GM03348 (cell line): ENCODE data around the gene TOLLIP.
"Not testable (repeated sequence)": the region's sequence is repeated elsewhere in the genome, so short reads cannot be mapped to it uniquely, and the experiment has no call there.

Source experiments
- DNase-seq: peaks from one replicate; pipeline ENCODE4 v3.0.0; 2012; ENCODE audit warnings: low spot score

Gene TOLLIP

DNA sequence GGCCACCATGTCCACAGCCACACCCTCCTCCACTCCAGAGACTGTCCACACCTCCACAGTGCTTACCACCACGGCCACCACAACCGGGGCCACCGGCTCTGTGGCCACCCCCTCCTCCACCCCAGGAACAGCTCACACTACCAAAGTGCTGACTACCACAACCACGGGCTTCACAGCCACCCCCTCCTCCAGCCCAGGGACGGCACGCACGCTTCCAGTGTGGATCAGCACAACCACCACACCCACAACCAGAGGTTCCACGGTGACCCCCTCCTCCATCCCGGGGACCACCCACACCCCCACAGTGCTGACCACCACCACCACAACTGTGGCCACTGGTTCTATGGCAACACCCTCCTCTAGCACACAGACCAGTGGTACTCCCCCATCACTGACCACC is 64.9 kb downstream of the TOLLIP start:
- not testable (repeated sequence) for DNase-seq

- DNase-seq, result not testable (repeated sequence)
These were observed 65.9 kb downstream of the TOLLIP start for GRCh38 chr11:1243521-1243920.

DNA sequence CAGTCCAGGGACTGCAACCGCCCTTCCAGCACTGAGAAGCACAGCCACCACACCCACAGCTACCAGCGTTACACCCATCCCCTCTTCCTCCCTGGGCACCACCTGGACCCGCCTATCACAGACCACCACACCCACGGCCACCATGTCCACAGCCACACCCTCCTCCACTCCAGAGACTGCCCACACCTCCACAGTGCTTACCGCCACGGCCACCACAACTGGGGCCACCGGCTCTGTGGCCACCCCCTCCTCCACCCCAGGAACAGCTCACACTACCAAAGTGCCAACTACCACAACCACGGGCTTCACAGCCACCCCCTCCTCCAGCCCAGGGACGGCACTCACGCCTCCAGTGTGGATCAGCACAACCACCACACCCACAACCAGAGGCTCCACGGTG is 66.7 kb downstream of the TOLLIP start:
- not testable (repeated sequence) for DNase-seq

DNA sequence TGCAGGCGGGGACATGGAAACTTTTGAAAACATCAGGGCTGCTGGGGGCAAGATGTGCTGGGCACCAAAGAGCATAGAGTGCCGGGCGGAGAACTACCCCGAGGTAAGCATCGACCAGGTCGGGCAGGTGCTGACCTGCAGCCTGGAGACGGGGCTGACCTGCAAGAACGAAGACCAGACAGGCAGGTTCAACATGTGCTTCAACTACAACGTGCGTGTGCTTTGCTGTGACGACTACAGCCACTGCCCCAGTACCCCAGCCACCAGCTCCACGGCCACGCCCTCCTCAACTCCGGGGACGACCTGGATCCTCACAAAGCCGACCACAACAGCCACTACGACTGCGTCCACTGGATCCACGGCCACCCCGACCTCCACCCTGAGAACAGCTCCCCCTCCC is 67.1 kb downstream of the TOLLIP start:
- no peak for DNase-seq

GRCh38 chr11:1241706-1242105 is 67.7 kb downstream of the TOLLIP start:
- DNase-seq, result no peak

DNA sequence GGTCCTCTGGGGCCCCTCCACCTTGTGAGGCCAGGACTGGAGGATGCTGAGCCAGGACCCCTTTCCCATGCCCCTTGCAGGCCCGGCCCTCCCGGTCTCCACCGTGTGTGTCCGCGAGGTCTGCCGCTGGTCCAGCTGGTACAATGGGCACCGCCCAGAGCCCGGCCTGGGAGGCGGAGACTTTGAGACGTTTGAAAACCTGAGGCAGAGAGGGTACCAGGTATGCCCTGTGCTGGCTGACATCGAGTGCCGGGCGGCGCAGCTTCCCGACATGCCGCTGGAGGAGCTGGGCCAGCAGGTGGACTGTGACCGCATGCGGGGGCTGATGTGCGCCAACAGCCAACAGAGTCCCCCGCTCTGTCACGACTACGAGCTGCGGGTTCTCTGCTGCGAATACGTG is 68.7 kb downstream of the TOLLIP start:
- no peak for DNase-seq

DNA sequence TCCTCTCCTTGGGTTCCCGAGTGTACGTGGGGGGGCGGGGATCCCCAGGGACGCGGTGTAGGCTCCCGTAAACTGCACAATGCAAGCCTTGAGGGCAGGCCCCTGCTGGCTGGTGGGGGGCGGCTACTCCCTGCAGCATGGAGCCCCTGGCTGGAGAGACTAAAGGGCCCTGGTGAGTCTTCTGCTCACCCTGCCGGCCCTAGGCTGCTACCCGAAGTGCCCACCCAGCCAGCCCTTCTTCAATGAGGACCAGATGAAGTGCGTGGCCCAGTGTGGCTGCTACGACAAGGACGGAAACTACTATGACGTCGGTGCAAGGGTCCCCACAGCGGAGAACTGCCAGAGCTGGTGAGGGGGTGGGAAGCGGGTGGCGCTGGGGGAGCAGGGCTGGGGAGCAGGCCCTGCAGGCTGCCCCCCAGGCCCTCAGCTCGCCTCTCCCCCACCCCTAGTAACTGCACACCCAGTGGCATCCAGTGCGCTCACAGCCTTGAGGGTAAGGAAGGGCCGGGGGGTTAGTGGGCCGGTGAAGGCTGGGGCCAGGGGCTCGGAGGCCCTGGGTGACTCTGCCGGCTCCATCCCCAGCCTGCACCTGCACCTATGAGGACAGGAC is 69.7 kb downstream of the TOLLIP start:
- DNase-seq, result no peak

DNA sequence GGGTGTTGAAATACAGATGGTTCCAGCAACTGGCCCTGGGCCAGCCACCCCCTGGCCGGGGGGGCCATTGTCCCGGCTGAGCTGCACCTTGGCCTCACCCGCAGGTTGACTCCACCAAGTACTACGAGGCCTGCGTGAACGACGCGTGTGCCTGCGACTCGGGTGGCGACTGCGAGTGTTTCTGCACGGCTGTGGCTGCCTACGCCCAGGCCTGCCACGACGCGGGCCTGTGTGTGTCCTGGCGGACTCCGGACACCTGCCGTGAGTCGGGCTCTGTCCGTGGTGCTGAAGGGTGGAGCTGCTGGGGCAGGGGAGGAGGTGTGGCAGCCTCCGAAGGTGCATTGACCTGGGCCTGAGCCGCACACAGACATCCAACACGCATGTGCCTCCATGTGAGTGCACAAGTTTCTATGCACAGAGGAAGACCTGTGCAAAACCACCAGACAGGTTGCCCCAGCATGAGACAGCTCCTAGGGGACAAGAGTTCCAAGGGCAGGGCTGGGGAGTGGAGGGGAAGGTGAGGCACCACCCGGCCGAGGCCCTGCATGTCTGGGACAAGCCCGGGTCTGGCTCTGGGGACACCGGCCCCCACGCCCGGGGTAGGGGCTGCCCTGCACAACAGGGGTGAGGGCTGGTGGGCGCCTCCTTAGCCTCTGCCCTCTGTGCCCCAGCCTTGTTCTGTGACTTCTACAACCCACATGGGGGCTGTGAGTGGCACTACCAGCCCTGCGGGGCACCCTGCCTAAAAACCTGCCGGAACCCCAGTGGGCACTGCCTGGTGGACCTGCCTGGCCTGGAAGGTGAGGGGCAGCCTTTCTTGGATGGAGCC is 70.5 kb downstream of the TOLLIP start:
- no peak for DNase-seq

GRCh38 chr11:1237851-1238250 is 71.6 kb downstream of the TOLLIP start:
- DNase-seq, result no peak

- DNase-seq, result no peak
These were observed 72.3 kb downstream of the TOLLIP start for GRCh38 chr11:1237128-1237580.

GRCh38 chr11:1236316-1237127 is 72.9 kb downstream of the TOLLIP start:
- no peak for DNase-seq

DNA sequence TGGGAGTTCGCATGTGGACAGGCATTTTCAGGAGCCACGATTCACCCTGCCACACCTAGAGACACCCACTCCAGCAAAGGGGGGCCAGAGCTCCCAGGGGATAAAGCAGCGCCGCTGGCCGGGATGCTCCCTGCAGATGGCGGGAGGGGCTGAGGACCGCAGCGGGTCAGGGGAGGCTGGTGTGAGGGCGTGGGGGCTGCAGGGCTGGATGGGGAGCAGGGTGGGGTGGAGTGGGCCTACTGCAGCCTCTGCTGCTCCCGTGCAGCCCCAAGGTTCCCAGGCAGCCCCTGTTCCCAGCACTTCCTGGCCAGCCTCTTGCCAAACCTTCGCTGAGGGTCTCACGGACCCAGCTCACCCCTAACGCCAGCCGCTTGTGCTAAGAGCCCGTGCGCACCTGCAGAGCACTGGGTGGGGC is 73.5 kb downstream of the TOLLIP start:
- DNase-seq, result no peak

DNA sequence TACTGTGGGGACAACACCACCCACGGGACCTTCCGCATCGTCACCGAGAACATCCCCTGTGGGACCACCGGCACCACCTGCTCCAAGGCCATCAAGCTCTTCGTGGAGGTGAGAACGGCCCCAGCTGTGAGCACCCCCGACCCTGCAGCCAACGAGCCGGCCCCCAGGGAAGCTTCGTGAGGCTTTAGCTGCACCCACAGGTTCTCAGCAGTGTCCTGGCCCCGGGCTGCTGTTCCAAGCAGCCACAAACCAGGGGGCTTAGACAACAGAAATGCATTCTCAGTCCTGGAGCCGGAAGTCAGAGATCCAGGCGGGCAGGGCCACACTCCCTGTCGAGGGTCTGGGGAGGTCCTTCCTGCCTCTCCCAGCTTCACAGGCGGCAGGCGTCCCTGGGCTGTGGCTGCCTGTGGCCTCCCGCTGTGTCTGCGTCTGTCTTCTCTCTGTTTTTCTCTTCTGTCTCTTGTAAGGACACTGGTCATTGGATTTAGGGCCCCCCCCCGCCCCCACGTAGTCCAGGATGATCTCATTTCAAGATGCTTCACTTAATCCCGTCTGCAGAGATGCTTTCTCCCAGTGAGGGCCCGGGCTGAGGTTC is 74.0 kb downstream of the TOLLIP start:
- no peak for DNase-seq

GRCh38 chr11:1234771-1235305 is 74.6 kb downstream of the TOLLIP start:
- no peak for DNase-seq

- no peak for DNase-seq
These were observed 75.2 kb downstream of the TOLLIP start for GRCh38 chr11:1234054-1234720.

- DNase-seq, result no peak
These were observed 75.9 kb downstream of the TOLLIP start for GRCh38 chr11:1233351-1234053.

- DNase-seq, result no peak
These were observed 76.5 kb downstream of the TOLLIP start for GRCh38 chr11:1232883-1233321.

DNA sequence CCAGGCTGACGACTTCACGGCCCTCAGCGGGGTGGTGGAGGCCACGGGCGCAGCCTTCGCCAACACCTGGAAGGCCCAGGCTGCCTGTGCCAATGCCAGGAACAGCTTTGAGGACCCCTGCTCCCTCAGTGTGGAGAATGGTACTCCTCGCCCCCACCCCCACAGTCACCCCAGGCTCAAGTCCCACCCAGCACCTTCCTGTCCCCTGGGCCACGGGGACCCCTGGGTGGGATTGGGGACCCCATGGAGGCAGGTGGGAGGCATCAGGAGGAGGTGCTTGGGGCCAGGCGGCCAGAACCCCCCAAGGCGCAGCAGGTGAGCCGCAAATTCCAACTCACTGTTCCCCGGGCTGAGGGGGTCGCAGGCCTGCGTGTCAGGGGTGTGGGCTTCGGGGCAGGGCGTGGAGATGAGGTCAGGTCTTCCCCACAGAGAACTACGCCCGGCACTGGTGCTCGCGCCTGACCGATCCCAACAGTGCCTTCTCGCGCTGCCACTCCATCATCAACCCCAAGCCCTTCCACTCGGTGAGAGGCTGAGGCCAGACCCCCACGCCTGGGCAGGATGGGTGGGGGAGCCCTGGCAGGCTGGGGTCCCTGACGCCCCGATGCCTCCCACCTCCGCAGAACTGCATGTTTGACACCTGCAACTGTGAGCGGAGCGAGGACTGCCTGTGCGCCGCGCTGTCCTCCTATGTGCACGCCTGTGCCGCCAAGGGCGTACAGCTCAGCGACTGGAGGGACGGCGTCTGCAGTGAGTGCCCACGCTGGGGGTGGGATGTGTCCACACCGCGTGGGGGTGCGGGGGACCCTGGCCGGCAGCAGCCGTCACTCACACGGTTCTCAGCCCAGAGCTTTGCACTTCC is 77.2 kb downstream of the TOLLIP start:
- DNase-seq, result no peak

DNA sequence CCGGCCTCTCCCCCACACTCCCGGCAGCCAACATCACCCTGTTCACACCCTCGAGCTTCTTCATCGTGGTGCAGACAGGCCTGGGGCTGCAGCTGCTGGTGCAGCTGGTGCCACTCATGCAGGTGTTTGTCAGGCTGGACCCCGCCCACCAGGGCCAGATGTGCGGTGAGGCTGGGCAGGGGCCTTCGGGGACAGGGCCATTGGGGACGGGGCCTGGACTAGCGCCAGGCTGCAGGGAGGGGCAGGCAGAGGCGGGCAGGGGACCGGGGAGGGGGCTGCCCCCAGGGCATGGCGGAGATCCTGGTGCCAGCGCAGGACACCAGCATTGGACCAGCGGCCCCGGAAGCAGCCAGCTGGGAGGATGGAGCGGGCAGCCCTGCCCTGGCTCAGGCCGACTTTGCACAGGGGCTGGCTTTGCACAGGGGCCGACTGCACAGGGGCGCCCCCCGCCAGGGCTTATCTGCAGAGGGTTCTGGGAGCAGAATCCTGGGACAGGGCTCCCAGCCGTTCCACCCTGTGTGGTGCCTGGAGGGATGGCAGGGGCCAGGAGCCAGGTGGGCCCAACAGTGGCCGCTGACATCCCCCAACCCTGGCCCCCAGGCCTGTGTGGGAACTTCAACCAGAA is 77.9 kb downstream of the TOLLIP start:
- DNase-seq, result no peak
